GM21515 (cell line): ENCODE measurements around the gene SDK1.

Experiments
- ATAC-seq: cut with Tn5 transposase; IDR thresholded peaks from one replicate; pipeline ENCODE4 v1.9.1; 2021; ENCODE audit not compliant: unreplicated experiment

The SDK1 gene

DNA sequence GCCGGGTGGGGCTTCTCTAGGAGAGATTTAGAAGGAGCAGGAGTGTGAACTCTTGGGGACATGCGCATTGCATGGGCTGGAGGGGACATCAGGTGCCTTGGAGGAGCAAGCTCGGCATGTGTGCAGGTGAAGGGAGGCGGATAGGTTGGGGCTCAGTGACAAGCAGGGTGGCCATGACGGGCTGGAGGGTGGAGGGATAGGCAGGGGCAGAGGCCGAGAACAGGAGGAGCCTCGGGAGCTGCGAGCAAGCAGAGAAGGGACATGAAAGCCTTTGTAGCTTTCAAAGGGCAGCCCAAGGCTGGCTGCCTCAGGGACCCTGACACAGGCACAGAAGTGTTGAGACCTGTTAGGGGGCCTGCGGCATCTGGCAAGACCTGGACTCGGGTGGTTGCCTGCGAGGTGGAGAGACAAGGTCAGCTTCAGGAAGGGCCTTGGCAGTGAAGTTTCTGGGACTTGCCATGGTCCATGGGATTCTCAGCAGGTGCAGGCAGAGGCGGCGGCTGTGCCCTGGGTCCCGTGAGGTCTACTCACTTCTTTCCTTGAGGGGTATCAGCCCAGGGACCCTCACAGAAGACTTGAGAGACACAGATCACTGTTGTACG is 664.8 kb downstream of the SDK1 start:
- ATAC-seq: no peak

DNA sequence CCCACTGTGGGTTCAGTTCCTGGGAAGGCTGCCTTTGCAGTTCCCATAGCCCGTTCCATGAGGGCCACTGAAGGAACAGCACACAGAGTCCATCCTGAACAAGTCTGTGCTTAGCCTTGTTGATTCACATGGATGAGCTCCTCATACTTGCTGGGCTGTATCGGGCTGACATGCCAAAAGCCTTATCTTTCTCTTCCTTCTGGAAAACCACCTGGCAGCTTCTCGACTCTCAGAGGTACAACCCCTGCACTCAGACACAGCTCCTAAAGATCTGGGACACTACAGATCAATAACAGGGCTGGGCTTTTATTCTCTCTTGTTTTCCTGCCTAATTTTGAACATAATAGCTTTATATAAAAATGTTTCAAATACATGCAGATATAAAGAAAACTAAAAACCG is 667.2 kb downstream of the SDK1 start:
- no peak for ATAC-seq

DNA sequence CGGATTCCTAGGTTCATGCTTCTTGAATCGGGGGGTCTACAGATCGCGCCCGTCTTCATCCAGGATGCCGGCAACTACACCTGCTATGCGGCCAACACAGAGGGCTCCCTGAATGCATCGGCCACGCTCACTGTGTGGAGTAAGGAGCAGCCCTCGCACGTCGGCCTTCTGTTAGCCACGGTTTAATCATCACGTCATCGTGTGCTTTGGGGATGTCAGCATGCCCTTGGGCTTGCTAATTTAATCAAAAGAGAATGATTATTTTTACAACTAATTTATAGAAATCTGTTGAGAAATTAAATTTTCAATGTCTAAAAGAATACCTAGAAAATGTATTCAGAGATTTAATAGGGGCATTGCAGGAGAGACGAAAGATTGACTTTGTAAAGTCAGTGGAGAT is 668.2 kb downstream of the SDK1 start:
- ATAC-seq: no peak

DNA sequence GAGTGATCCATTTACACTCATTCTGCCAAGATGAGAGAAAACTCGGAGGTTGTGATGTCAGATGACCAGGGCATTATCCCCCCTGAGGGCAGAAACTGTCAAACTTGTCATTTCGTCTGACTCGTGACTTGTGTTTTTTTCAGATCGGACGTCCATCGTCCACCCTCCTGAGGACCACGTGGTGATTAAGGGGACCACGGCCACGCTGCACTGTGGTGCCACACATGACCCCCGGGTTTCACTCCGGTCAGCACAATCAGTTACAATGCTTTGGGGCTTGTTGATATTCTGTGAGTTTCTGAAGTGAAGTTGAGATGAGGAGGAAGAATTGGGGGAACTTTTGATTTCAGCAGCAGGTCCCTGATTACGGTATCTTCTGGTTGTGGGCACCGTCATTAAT is 670.3 kb downstream of the SDK1 start:
- ATAC-seq: no peak

DNA sequence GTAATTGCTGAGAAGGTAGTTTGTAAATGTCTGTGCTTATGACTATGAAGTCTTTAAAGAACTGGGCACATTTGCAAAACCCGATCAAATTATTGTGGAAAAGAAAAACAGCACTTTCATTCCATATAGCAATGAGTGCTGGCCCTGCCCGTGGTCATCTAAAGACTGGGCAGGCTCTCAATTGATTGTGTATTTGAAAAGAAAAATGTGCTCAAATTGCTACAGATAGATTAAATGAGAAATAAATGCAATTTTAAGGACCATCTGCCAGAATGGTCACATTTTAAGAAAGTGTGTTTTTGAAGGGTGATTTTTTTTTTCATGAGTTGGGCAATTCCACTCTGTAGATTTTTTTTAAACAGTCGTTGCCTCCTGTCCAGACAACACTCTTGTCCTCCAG is 672.2 kb downstream of the SDK1 start:
- ATAC-seq: no peak

DNA sequence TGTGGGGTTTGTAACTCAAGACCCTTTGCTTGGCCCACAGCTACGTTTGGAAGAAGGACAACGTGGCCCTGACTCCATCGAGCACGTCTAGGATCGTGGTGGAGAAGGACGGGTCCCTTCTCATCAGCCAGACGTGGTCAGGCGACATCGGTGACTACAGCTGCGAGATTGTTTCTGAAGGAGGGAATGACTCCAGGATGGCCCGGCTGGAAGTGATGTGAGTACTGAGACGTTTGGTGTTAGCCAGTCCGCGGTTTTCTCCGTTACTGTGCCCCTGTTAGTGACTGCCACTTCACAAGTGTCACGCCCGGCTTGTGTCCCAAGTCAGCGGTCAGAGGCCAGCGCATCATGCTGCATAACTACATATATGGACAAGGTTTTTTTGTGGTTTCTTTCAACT is 673.3 kb downstream of the SDK1 start:
- no peak for ATAC-seq

DNA sequence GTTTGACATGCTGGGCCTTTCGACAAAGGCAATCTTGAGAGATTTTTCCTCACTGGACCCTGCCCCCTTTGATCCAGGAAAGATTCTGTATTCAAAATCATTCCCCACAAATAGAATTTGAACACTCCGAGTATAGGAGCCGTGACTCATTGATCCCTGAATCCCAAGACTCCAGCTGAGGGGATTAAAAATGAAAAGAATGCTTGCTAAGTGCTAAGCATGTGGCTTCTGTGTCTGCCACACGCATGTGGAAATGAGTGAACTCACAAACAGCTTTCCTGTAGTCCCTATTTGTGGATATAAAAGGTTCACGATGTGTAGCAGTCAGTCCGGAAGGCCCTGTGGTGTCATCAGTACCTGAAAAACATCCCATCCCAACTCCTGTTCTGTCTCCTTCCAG is 674.3 kb downstream of the SDK1 start:
- no peak for ATAC-seq

DNA sequence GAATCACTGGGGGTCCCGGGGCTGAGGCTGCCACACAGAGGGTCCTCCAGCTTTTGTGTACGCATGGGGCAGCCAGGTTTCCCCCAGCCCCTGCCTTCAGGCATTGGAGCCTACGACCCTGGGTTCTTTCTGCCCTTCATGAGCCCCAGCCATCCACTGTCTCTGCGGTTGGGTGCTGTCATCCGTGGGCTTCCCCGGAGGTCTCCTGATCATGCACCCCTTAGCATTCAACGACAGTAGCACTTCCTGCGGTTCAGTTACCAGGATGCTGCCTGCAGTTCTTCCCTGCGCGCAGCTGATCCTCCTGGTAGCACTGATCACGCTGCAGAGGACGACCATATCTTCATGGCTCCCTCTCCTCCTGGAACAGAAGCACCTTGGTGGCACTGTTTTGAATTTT is 676.3 kb downstream of the SDK1 start:
- no peak for ATAC-seq

DNA sequence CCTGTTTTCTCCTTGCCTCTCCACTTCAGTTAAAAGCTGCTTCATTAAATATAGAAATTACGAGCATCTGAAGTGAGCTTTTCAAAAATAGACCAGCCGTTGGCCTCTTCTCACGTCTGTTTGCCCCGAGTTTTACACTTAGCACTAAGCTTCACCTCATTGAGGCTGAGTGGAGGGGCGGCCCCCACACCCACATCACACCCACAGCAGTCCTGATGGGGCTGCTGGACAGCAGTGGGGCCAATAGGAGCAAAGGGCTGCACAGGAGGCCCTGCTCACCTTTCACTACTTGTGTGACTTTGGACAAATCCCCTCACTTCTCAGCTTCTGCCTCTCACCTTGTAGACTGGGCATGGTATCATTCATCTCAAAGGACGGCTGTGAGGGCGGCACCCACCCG is 677.8 kb downstream of the SDK1 start:
- no peak for ATAC-seq

DNA sequence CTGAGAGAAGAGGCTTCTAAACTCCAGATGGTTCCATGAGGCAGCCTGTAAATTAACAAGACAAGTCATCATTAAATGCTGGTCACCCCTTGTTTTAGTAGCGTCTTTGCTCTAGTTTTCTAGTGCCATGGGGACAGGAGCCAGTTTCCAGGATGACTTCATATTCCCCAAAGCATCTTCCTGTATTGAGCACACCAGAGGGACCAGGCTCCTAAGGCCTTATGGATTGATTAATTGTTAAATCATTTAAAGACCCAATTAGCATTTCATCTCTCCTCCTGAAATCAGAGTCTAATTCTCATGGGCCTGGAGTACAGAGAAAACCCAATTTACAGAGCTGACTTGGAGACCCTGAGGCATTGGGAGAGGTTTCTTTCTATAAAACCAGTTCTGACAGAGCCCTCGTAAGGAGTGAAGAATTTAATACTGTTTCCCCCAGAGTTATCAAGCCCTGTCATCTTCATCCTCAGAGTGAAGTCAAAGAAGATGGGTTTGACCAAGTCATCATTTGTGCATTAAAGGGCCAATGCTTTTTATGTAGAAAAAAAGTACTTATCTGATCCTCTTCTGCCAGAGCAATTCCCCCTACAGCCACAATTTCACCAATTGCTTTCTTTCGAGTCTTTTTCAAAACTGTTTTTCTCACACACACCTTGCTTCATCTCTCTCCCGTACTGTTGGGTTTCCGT is 678.7 kb downstream of the SDK1 start:
- ATAC-seq: no peak

DNA sequence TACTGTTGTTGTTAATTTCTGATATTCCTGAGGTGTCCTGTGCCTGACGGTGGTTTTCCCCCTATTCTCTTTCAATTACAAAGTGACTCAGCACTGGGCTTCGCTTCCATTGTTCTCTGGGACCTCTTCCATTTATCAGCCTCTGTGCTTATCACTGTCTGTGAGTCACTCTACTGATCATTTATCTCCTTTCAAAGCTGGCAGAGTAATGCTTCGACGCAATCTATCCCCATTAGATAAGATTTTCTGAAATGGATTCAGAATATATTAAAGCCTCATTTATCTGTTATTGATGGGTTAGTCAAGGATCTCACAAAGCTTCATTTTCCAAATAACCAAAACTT is 679.2 kb downstream of the SDK1 start:
- ATAC-seq: no peak

DNA sequence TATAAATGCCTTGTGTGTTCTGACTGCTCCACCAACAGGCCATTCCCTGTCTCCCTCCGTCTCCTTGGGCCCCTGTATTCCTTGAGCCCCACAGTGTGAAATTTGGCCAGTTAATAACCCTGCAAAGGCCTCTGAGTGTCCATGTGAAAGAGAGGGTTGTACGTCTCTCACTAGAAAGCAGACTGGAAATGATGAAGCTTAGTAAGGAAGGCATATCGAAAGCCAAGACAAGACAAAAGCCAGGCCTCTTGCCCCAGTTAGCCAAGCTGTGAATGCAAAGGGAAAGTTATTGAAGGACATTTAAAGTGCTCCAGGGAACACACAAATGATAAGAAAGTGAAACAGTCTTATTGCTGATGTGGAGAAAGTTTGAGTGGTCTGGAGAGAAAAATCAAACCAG is 680.2 kb downstream of the SDK1 start:
- no peak for ATAC-seq

DNA sequence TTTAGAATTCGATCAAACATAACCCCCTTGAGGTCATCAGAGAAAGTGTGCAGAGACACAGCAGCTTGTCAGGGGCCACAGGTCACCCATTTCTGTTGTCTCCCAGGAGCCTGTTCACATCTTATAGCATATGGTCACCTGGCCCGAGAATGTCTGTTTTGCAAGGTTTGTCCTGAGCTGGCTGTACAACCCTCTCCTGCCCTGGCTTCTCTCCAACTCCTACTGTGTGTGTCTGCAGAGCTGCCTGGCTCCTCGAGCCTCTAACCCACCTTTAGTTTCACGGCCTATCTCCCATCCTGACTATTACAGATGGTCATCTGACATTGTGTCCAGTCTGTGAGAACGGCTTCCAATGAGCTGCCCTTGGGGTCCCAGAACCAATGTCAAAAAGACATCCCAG is 683.4 kb downstream of the SDK1 start:
- ATAC-seq: no peak

DNA sequence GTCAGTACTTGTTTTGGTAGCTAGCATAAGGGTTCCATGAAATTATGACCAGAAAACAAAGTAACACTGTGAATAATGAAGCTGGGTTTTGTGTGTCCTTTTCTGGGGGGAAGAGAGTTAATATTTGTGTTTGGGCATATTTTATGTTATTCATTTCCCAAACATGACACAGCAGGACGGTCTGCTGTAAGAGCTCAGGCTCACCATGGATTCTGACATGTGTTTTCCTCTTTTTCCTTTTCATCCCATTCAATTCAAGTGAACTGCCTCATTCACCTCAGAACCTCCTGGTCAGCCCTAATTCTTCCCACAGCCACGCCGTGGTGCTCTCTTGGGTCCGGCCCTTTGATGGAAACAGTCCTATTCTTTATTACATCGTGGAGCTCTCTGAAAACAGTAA is 685.9 kb downstream of the SDK1 start:
- no peak for ATAC-seq

DNA sequence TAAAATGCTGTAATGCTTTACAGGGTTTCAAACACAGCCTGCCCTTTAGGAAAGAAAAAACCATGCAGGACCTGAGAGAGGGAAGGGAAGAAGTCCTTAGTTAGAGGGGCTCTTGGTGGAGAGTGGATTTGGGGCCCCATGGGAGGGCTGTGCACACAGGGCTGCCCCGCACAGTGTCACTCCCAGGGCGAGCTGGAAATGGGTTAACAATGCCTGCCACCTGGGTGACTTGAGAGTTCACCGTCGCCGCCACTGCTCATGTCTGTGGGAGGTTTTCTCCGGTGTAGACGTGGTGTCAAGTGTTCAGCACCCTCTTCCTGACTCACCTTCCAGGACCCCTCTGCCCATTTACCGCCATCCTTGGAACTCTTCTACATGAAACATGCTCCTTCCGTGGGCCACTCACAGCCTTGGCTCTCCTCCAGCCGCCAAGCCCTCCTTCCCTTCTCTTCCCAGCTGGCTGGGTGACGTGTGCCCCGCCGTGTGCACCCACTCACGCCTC is 686.4 kb downstream of the SDK1 start:
- no peak for ATAC-seq

DNA sequence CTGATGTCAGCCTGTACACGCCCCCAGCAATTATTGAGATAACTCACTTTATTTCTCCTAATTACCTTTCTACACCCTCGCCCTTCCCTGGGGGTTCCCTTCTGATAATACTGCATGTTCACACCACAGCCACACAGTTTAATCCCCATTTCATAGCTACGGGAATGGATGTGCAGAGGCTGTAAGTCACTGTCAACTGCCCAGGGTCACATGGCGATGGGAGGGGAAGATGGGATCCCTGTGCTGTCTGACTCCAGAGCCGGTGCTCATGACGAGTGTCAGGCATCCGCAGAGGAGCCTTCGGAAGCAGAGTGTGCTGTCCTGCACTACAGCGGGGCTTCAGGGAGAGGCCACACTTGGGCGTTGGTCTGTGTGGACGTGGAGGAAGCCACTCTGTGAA is 688.7 kb downstream of the SDK1 start:
- no peak for ATAC-seq

DNA sequence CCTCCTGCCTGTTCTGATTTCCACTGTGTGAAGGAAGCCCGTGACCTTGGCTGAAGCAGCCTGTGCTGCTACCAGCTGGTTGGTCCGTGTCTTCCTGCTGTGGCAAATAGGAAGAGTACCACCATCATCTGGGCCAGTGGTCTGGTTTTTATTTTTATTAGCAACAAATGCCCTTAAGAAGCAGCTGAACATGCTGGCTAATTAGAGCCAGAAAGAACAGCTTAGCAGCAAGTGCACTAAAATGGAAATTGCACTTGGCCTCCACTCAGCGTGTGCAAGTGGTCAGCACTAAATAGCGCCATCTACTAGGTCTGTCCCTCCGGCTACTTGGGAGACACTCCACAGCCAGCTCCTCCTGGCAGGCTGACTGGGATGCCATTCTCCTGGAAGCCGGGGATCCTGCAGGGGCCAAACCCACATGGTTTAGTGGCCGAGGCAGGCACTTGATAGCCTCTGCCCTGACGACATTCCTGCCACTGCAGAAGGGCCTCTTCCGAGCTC is 690.7 kb downstream of the SDK1 start:
- no peak for ATAC-seq

DNA sequence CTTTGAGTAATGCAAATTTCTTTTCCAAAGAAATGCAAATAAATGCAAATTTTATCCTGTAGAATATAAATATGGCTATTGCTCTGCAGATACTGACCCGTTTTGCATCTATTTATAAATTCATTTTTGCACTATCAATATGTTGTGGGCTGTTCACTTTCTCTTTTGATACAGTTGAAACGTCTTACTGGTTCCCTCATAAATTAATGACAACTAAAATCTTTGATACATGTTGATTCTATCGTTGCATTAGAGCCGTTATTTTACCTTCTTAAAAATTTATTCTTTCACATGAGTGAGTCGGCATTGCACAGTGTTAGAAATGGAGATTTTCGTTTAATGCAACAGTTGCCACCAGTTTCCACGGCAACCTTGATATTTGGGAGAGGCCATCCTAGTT is 691.8 kb downstream of the SDK1 start:
- ATAC-seq: no peak

DNA sequence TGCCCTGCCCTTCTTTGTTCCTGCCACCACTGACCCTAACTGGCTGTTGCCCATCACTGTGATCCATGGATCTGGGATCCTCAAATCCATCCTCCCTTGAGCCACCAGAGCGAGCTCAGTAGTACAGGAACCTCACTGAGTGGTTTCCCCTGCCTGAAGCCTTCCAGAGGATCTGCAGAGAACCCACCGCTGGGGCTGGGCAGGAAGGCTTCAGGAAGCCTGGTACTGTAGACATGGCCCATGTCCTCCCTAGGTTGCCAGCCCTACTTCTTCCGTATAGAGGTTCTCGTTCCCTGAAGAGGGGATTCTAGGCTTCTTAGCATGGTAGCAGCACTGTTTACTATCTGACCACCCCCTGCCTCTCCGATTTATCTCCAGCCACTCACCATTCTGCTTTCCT is 693.7 kb downstream of the SDK1 start:
- ATAC-seq: no peak

DNA sequence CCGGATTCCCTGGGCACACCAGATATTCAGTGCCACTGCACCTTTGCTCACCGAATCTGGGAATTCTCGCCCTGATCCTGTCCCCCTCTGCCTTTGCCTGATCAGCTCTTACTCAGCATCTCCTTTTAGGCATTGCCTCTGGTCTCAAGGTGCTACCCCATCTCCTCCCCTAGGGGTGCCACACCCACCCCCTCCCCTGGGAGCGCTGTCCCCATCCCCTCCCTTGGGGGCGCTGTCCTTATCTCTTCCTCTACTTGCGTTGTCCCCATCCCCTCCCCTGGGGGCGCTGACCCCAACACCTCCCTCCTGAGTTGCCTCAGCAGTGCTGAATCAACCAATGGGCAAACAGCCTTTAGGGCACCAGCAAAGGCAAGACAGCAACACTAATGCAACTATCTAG is 694.1 kb downstream of the SDK1 start:
- ATAC-seq: no peak

DNA sequence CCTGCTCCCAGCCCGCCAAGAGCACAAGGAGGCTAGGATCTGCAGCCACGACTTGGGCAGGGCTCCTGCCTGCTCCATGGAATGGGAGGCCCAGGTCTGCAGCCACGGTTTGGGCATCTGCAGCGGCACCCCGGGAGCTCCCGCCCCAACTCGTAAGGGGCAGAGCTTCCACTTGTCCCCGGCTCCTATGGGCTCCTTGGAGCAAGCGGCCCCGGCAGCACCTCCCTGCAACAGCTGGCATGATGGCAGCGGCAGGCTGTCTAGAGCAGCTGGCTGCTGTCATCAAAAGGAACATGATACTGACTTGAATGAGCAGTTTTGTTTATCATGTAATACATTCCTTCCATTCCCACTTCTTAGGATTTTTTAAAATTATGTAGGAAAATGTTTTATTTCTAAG is 697.0 kb downstream of the SDK1 start:
- no peak for ATAC-seq

DNA sequence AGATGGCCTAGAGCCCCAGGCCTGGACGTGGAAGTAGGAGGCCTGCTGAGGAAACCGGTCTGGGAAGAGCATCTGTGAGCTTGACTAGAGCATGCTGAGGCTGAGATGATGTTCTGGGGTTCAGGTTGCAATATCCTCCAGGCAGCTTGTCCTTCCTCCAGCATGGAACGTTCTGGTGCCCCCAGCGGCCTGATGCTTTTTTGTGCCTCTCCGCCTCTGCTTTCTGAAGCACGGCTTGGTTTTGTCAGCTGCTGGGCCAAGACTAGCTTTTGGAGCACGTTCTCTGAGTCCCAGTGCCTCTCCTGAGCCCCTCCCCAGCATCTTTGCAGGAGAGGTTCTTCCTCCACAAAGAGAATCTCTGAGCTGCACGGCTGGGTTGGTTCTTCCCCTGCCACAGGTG is 699.1 kb downstream of the SDK1 start:
- ATAC-seq: no peak

DNA sequence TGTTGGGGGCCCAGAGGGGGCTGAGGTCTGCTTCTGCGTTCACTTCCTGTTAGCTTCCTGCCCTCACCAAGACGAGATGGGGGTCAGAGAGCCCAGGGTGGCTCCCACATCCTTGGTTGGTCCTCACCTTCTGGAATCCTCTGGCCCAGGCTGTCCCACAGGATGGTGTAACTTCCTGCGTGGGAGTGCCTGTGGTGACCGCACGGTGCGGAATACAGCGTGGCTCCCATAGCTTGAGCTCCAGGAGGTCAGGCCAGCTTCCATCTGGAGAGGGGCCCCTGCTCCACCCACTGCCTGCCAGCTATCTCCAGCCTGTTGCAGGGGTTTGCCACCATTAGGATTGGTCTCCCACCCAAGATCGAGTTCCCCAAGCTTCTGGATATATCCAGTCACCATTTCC is 699.9 kb downstream of the SDK1 start:
- no peak for ATAC-seq
